GM18951 (cell line): ENCODE data around the gene SIK3.

ENCODE experiments used
- POLR2A ChIP-seq: IDR thresholded peaks from 4 replicates; pipeline ENCODE4 v1.6.1; 2011; ENCODE audit warnings: mild to moderate bottlenecking; ENCODE audit not compliant: insufficient read length, insufficient read depth; ENCODE audit errors: extremely low read depth
- in situ Hi-C: fragments of 300-500 bp; cut with MboI; formaldehyde crosslinking; loops from one replicate; pipeline ENCODE4 v1.12.0; 2022; ENCODE audit warnings: low sequenced_read_pairs, mixed read lengths, inconsistent platforms; ENCODE audit not compliant: unreplicated experiment

The SIK3 gene

DNA sequence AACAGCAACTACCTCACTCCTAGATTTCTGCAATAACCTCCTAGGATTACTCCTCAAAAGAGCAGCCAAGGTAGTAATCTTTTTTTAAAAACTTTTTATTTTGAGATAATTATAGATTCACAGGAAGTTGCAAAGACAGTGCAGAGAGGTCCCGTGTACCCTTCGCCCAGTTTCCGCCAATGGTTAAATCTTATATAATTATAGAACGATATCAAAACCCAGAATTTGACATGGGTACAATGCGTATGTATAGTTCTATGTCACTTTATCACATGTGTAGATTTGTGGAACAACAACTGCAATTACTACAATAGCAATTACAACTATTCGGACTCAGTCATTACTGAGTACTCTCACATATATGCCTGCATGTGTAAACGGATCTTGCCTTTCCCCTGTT, 166.0 kb downstream of the SIK3 start:
- TF ChIP-seq POLR2A = no peak
- in situ Hi-C loops = no loop called here

DNA sequence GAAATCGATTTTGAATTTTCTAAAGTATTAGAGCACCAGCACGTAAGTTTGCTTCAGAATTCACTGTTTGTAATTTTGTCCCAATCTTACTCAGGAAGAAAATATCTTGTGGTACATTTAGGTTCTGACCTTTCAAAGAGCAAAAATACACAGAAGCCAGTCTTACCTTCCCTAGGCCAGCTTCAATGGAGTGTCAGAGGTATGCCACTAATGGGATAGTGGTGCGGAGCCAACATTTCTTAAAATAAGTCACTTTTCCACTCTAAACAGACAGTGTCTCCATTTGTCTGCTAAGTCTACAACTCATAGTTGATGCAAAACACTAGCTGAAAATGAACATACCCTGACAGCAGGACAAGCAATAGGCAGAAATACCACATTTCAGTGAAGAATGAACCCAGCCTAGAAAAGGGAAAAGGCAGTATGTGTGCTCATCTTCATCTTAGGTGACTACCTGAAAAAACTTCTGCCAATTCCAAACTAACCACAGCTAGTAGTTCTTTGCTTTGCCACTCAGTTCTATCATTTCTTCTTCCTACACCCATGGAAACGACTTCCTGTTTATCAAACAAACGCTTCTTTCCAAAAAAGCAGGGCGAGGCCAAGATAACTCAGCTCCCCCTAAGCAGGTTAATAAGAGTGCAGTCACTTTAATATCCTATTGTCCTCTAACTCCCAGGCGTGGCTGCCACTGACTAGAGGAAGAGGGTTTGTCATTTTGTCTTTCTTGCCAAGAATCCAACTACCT, 166.8 kb downstream of the SIK3 start:
- in situ Hi-C loops = no loop called here

DNA sequence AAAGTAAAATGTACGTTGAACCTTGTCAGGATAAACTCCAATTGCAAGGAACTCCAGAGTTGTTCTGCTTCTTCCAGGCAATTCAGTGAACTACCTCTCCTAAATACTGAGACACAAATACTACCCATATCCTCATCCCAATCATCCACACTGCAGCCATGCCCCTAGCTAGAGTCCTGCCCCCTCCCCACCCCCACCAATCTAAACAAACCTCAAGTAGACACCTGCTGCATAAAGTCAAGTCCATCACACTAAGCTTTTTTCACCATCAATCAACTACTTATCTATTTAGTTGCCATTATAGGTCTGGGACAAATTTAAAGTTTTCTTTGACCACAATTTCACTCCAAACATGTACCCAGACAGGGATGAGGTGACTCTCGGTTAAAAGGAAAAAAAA, 167.6 kb downstream of the SIK3 start:
- in situ Hi-C loops = no loop called here
- TF ChIP-seq POLR2A = no peak

More for the DNA sequence above, 166.8 kb downstream of the SIK3 start:
- no peak for TF ChIP-seq POLR2A

DNA sequence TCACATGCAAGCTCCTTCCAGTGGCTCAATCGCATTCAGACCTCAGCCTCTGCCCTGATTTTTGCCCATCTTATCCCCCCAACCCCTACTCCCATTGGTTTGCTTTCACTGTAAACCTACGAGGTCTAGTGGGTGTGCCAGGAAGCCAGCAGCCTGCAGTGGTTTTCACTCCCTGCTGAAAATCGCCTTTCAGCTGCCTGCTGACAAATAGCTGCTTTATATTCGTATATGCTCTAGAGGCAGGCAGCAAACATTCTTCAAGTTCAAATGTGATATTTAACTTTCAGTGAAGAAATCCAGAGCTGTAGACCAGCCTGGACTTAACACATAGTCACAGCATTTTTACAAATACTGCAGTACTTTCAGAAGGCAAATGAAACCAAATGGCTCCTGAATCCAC, 168.1 kb downstream of the SIK3 start:
- TF ChIP-seq POLR2A = no peak
- in situ Hi-C loops = no loop called here

DNA sequence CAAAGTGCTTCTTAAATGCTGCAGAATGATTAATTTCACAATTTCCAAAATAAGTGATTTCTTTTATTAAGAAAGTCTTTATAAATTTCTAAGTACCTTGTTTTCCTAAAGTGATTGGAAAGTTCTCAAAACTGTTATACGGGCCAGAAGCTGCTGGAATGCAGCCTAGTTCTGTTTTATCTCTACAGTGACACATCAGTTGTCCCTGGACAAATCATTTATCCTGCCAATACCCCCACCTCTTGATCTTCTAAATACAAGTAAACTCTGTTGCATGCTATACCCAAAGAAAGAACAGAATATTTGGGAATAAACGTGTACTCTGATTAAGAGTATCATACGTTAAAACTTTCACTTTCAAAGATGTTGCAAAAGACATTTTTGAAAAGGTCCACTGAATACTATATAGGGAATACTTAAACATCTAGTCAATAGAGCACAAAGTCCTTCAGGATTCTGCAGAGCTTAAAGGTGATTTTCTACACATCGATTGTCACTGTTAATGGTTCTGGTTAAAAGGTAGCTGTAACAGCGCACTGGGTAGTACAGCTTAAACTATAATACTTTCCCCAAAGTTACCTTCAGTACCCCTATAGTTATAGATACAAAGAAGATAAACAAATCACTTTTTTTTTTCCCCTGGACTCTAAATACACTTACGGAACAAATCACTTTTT, 168.7 kb downstream of the SIK3 start:
- in situ Hi-C loops = no loop called here
- no peak for TF ChIP-seq POLR2A

DNA sequence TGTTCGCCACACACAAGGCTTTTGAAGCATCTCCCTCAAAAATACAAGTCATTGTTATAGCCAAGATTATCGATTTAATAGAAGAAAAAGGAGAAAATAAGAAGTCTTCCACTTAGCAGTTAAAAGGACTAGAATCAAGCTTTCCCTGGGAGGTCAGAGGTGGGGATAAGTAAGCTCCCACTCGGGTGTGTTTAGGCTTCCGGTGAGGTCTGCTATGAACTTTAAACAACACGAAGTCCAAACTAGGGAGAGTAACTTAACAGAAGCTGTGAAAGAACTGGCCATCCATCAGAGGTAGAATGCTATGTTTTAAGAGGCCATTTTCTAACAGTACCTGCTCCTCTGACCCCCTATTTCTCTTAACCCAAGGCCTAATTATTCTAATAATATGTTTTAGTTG, 169.4 kb downstream of the SIK3 start:
- in situ Hi-C loops = no loop called here
- TF ChIP-seq POLR2A = no peak

DNA sequence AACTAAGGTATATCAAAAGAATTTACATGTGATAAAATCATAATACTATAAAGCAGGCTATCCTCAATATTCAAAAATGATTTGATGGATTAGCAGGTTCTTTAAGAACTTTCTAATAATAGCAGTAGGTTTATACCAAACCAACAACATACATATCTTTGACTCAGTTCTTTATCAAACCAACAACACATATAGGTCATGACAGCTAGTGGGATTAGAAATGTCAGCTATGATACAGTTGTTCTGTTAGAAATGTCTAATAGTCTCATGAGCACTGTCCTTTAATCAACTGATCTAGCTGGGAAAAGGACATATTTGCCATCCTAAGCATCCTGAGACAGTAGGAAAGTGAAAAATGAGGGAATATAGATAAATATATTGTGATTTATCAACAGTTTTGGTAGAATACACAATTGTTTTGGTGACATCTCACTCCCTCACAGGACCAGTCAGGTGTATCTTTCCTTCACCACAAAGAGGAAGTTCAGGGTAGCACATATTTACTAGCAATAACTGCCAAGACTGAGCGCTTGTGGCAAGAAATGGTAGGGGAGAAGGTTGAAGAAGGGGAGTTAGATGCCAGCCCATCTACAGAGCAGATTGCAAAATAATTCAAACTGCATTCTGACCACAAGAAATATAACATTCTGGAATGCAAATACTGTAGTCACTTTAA, 170.0 kb downstream of the SIK3 start:
- TF ChIP-seq POLR2A = no peak
- in situ Hi-C loops = no loop called here

DNA sequence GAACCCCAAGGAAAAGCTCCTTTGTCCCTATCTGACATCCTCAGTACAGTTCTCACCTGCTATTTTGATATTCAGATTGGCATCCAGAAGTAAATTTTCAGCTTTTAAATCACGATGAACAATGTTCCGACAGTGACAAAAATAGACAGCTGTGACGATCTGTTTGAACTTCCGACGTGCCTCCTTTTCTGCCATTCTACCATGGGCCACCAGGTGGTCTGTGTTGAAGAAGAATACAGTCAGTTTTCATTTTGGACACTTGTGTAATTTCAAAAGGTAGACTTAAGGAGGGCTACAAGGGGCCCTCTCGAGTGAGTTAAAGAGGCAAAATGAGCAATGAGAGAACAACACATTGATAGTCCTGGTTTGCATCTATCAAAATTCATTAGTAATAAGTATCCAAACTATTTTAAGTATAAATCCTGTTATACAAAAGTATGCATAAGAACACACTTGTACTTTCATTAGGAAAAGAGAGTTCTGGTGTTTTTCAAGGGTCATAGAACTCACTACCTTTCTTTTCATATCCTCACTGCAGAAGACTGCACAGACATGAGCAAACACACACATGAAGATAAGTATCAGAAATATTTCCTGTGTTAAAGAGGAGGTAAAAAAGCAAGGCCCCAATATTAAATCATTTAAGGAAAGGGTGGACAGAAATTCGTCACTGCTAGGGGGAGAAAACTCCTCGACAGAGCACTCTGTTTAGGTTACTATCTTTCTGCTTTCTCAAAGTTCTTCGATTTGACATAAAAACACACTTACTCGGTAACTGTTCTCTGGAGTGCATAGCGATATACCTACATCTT, 170.9 kb downstream of the SIK3 start:
- in situ Hi-C loops = no loop called here

DNA sequence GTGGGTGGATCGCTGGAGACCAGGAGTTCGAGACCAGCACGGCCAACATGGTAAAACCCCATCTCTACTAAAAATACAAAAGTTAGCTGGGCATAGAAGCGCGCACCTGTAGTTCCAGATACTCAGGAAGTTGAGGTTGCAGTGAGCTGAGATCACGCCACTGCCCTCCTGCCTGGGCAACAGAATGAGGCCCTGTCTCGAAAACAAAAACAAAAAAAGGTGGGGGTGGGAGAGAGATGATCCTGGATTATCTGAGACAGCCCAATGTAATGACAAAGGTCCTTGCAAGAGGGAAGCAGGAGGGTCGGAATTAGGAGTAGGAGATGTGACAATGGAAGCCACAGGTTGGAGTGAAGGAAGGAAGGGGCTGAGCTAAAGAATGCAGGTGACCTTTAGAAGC, 173.2 kb downstream of the SIK3 start:
- in situ Hi-C loops = no loop called here

More for the DNA sequence above, 170.9 kb downstream of the SIK3 start:
- TF ChIP-seq POLR2A = no peak

DNA sequence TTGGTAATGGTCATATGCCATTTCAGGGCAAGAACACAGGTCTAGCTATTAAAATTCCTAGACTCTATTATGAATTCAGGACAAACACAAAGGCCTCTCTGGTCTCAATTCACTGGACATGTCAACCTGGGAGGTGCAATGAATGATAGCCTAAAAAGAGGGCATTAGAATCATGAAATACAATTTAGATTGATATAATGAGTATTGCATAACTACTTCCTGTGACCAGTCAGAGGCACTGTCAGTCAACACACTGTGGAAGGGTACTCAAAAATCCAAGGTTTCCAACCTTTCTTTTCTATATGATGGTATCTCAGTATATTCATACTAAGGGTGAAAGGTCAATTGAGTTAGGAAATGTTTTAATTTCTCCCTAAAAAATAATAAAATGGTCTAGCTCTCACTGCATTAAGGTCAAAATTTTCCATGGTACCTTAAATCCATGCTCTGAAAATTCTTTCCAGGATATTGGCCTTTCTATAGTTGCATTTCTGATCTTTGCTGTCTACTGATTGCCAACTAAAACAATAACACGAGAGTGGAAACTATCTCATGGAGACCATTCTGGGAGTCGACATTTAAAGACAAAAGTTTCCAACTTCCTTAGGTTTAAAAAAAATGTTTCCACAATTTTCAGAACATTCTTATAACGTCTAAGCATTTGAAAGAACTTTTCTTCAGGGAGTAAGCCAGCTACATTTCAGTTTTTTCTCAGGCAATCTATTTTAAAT, 179.1 kb downstream of the SIK3 start:
- TF ChIP-seq POLR2A = no peak
- in situ Hi-C loops = no loop called here

More for the DNA sequence above, 173.2 kb downstream of the SIK3 start:
- TF ChIP-seq POLR2A = no peak

DNA sequence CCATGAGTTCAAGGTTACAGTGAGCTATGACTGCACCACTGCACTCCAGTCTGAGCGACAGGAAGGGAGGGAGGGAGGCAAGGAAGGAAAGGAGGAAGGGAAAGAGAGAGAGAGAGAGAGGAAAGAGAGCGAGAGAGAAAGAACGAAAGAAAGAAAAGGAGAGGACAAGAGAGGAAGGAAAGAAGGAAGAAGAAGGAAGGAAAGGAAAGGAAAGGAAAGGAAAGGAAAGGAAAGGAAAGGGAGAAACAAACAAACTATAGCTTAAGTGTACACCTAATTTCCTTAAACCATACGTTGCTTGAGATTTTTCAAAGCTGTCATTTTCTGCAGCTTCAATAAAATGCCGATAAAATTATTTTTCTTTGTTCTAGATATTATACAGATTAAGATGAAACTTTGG, 180.6 kb downstream of the SIK3 start:
- in situ Hi-C loops = no loop called here
- TF ChIP-seq POLR2A = no peak

DNA sequence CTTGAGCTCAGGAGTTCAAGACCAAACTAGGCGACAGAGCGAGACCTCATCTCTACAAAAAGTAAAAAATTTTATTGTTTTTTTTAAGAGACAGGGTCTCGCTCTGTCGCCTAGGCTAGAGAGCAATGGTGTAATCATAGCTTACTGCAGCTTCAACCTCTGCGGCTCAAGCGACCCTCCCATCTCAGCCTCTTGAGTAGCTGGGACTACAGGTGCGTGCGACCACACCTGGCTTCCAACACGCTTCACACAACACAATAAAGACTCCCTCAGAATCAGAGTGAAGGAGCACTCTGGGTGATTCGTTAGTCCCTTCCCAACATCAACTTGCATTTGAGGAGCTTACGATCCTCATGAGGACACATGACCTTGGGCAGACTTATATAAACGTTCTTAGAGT, 181.3 kb downstream of the SIK3 start:
- in situ Hi-C loops = no loop called here
- no peak for TF ChIP-seq POLR2A
